Esophagus muscularis mucosa (tissue), 4 donors: Measurements from ENCODE around the gene SLCO3A1. TPM values are rescaled to one million over a fixed set of nuclear protein-coding genes. Genes with fewer than 3 reads are reported as not detected.

Experiments
- DNase-seq: peaks from one replicate; pipeline ENCODE4 v3.0.0-alpha.2; 2017; ENCODE audit errors: extremely low spot score
- H3K27ac ChIP-seq, 4 donors: fragments of 200-600 bp; sonication (generic); replicated peaks in 1 of 4; 1 replicate in 3 of 4; 2 replicates in 1 of 4; pipeline ENCODE4 v1.5.1; 2016 to 2019; ENCODE audit warnings: mild to moderate bottlenecking in 1 of 4
- H3K27me3 ChIP-seq, 4 donors: fragments of 200-600 bp; sonication (generic); one replicate each; pipeline versions ENCODE4 v1.5.1 to v1.6.0; 2016 to 2019
- H3K36me3 ChIP-seq, 4 donors: fragments of 200-600 bp; sonication (generic); one replicate each; pipeline ENCODE4 v1.5.1; 2016 to 2019
- H3K4me1 ChIP-seq, 4 donors: fragments of 200-600 bp; sonication (generic); one replicate each; pipeline ENCODE4 v1.5.1; 2016 to 2019
- H3K4me3 ChIP-seq, 4 donors: fragments of 200-600 bp; sonication (generic); 1 replicate in 2 of 4; 2 replicates in 2 of 4; pipeline ENCODE4 v1.5.1; 2016 to 2019; ENCODE audit warnings: mild to moderate bottlenecking in 4 of 4, moderate library complexity in 1 of 4
- H3K9me3 ChIP-seq, 4 donors: fragments of 200-600 bp; sonication (generic); 1 replicate in 3 of 4; 2 replicates in 1 of 4; pipeline ENCODE4 v1.5.1; 2016 to 2019
- CTCF ChIP-seq, 3 experiments: fragments of 200-600 bp in 2 of 3; fragments of 450-650 bp in 1 of 3; sonication (generic) in 2 of 3; IDR thresholded peaks; one replicate each; pipeline ENCODE4 v1.5.1; 2017 to 2019; ENCODE audit warnings: antibody characterized with exemption in 3 of 3, mild to moderate bottlenecking in 2 of 3, moderate library complexity in 1 of 3
- EP300 ChIP-seq: sonication (generic); formaldehyde crosslinking; IDR thresholded peaks from one replicate; pipeline ENCODE4 v1.6.1; 2017; ENCODE audit warnings: antibody characterized with exemption
- POLR2A ChIP-seq: fragments of 450-650 bp; IDR thresholded peaks from one replicate; pipeline ENCODE4 v1.6.1; 2017; ENCODE audit warnings: antibody characterized with exemption, moderate library complexity, mild to moderate bottlenecking, low read depth
- POLR2AphosphoS5 ChIP-seq, 2 donors: sonication (generic); formaldehyde crosslinking; IDR thresholded peaks; one replicate each; pipeline ENCODE4 v1.6.1; 2017; ENCODE audit warnings: antibody characterized with exemption in 2 of 2
- WGBS: methylation state at CpG from one replicate; pipeline ENCODE4 v1.1.5; 2018; 5-methylcytosine and 5-hydroxymethylcytosine counted together
- intact Hi-C: fragments of 100-400 bp; cut with DNase I; formaldehyde crosslinking; loops from one replicate; pipeline ENCODE4 v1.15.1; 2023
- total RNA-seq, 4 donors: library from RNA; depleted of rRNA; stranded (reverse); fragments of >200 nt; gene quantifications; one replicate each; pipeline versions ENCODE4 v1.1.0 to v1.2.1, GENCODE V29; 2016

The SLCO3A1 gene
- total RNA-seq, 4 donors from 2014 or later = 5.6 to 17.5 (median 12.3) TPM

- Histone ChIP-seq H3K4me3 (no peak overlapping the region), H3K27me3 (no peaks in the 10 kb centered on the region), H3K36me3 (no peaks in the 10 kb centered on the region), H3K27ac (no peak overlapping the region), H3K9me3 (peaks cover 0 to under 1% (median 0%) of the 10 kb centered on the region in 4 donors), H3K4me1 (peaks cover 18 to 34% (median 25%) of the 10 kb centered on the region in 4 donors)
- DNase-seq = no peak
- 52% methylated on average over 9 of the region's 9 CpGs for WGBS
- intact Hi-C loops = no loop called here
- TF ChIP-seq POLR2AphosphoS5 (IDR thresholded peaks at IDR 0.05) (no peak), EP300 (no peak), POLR2A (no peak), CTCF (IDR thresholded peaks at IDR 0.05) (no peak)
Observed at GRCh38 chr15:92033314-92033713, 179.8 kb downstream of the SLCO3A1 start.

- H3K27ac ChIP-seq = no peak overlapping the region
Observed at GRCh38 chr15:92033723-92034122, 180.2 kb downstream of the SLCO3A1 start.

GRCh38 chr15:92034227-92034626, 180.7 kb downstream of the SLCO3A1 start:
- peaks cover 0 to 8% (median 0%) of the 10 kb centered on the region in 4 donors for H3K9me3 ChIP-seq
- no peak overlapping the region for H3K4me3 ChIP-seq
- no peak overlapping the region for H3K27ac ChIP-seq
- H3K4me1 ChIP-seq = peaks cover 17 to 26% (median 19%) of the 10 kb centered on the region in 4 donors
- intact Hi-C loops = no loop called here
- TF ChIP-seq CTCF (IDR thresholded peaks at IDR 0.05) = no peak
- TF ChIP-seq EP300 = no peak
- TF ChIP-seq POLR2AphosphoS5 (IDR thresholded peaks at IDR 0.05) = no peak
- no peak for TF ChIP-seq POLR2A
- no peak for DNase-seq
- 82% methylated on average over 7 of the region's 7 CpGs for WGBS
- H3K36me3 ChIP-seq = no peaks in the 10 kb centered on the region
- no peaks in the 10 kb centered on the region for H3K27me3 ChIP-seq

More at GRCh38 chr15:92033723-92034122, 180.2 kb downstream of the SLCO3A1 start:
- 73% methylated on average over 8 of the region's 8 CpGs for WGBS
- H3K4me1 ChIP-seq = peaks cover 18 to 30% (median 23%) of the 10 kb centered on the region in 4 donors
- no peak for DNase-seq
- peaks cover 0 to 5% (median 0%) of the 10 kb centered on the region in 4 donors for H3K9me3 ChIP-seq
- intact Hi-C loops = no loop called here
- TF ChIP-seq POLR2A = no peak
- no peak for TF ChIP-seq EP300
- TF ChIP-seq POLR2AphosphoS5 (IDR thresholded peaks at IDR 0.05) = no peak
- TF ChIP-seq CTCF (IDR thresholded peaks at IDR 0.05) = no peak
- no peak overlapping the region for H3K4me3 ChIP-seq
- H3K27me3 ChIP-seq = no peaks in the 10 kb centered on the region
- no peaks in the 10 kb centered on the region for H3K36me3 ChIP-seq

- intact Hi-C loops = no loop called here
- H3K9me3 ChIP-seq = peaks cover 0 to 8% (median 0%) of the 10 kb centered on the region in 4 donors
- no peaks in the 10 kb centered on the region for H3K27me3 ChIP-seq
- no peak for DNase-seq
- 68% methylated on average over 3 of the region's 3 CpGs for WGBS
- H3K27ac ChIP-seq = no peak overlapping the region
- no peak overlapping the region for H3K4me3 ChIP-seq
- TF ChIP-seq POLR2AphosphoS5 (IDR thresholded peaks at IDR 0.05) (no peak), EP300 (no peak), CTCF (IDR thresholded peaks at IDR 0.05) (no peak), POLR2A (no peak)
- H3K4me1 ChIP-seq = peaks cover 7 to 15% (median 11%) of the 10 kb centered on the region in 4 donors
- no peaks in the 10 kb centered on the region for H3K36me3 ChIP-seq
Observed at GRCh38 chr15:92035551-92035950, 182.0 kb downstream of the SLCO3A1 start.

- WGBS = 57% methylated on average over 2 of the region's 2 CpGs
Observed at GRCh38 chr15:92035961-92036360, 182.5 kb downstream of the SLCO3A1 start.

More at GRCh38 chr15:92035961-92036360, 182.5 kb downstream of the SLCO3A1 start:
- Histone ChIP-seq H3K36me3 (no peaks in the 10 kb centered on the region), H3K27ac (no peak overlapping the region), H3K4me3 (no peak overlapping the region), H3K9me3 (peaks cover 0 to 8% (median 0%) of the 10 kb centered on the region in 4 donors), H3K4me1 (peaks cover 2 to 13% (median 11%) of the 10 kb centered on the region in 4 donors), H3K27me3 (no peaks in the 10 kb centered on the region)
- TF ChIP-seq CTCF (IDR thresholded peaks at IDR 0.05) (no peak), POLR2A (no peak), POLR2AphosphoS5 (IDR thresholded peaks at IDR 0.05) (no peak), EP300 (no peak)
- intact Hi-C loops = no loop called here
- DNase-seq = no peak
